Neural progenitor cell (in vitro differentiated cells): Measurements from ENCODE around the gene BEAN1.
"Not testable (repeated sequence)": the region's sequence is repeated elsewhere in the genome, so short reads cannot be mapped to it uniquely, and the experiment has no call there.

Experiments used
- EZH2 ChIP-seq: fragments of 200-600 bp; sonication (generic); IDR thresholded peaks from 2 replicates; pipeline ENCODE4 v1.6.1; 2017; ENCODE audit warnings: antibody characterized with exemption, mild to moderate bottlenecking, moderate library complexity
- EZH2phosphoT487 ChIP-seq: fragments of 200-600 bp; sonication (generic); IDR thresholded peaks from 2 replicates; pipeline ENCODE4 v1.6.1; 2017; ENCODE audit warnings: antibody characterized with exemption
- TF ChIP-seq, protein P1 (sequence below): fragments of 200-600 bp; sonication (generic); IDR thresholded peaks from 2 replicates; pipeline ENCODE4 v1.5.1; 2017; ENCODE audit warnings: antibody characterized with exemption, mild to moderate bottlenecking

DNA sequence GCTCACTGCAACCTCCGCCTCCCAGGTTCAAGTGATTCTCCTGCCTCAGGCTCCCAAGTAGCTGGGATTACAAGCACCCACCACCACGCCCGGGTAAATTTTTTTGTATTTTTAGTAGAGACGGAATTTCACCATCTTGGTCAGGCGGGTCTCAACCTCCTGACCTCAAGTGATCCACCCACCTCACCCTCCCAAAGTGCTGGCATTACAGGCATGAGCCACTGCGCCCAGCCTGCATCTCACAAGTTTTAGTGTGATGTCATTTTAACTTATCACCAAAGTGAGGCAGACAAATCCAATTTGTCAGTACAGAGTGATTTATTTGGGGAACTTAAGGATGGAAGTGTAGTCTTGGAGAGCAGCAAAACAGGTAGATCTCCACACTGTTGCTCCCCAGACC, 39.5 kb downstream of the BEAN1 start:
- TF ChIP-seq, protein P1, sequence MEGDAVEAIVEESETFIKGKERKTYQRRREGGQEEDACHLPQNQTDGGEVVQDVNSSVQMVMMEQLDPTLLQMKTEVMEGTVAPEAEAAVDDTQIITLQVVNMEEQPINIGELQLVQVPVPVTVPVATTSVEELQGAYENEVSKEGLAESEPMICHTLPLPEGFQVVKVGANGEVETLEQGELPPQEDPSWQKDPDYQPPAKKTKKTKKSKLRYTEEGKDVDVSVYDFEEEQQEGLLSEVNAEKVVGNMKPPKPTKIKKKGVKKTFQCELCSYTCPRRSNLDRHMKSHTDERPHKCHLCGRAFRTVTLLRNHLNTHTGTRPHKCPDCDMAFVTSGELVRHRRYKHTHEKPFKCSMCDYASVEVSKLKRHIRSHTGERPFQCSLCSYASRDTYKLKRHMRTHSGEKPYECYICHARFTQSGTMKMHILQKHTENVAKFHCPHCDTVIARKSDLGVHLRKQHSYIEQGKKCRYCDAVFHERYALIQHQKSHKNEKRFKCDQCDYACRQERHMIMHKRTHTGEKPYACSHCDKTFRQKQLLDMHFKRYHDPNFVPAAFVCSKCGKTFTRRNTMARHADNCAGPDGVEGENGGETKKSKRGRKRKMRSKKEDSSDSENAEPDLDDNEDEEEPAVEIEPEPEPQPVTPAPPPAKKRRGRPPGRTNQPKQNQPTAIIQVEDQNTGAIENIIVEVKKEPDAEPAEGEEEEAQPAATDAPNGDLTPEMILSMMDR, result not testable (repeated sequence)
- not testable (repeated sequence) for TF ChIP-seq EZH2, EZH2phosphoT487
